K562 (cell line): Measurements from ENCODE around the gene PUSL1. TPM values are rescaled to one million over a fixed set of nuclear protein-coding genes. Genes with fewer than 3 reads are reported as not detected.
A peak's percentile ranks its signal among the peaks of the same experiment; 100 is the strongest.

ENCODE experiments used
- ETV1 ChIP-seq: fragments of 450-650 bp; conservative IDR thresholded peaks from 2 replicates; pipeline ENCODE4 v1.6.1; 2016; ENCODE audit warnings: missing genetic modification characterization, control low read depth, low read depth, missing compliant biosample characterization
- FOSL1 ChIP-seq: fragments of 200-800 bp; sonication (Bioruptor generic); conservative IDR thresholded peaks from 2 replicates; pipeline ENCODE4 v1.6.1; 2016; ENCODE audit warnings: missing genetic modification characterization, missing compliant biosample characterization
- FOXP1 ChIP-seq: sonication (generic); formaldehyde crosslinking; IDR thresholded peaks from 2 replicates; pipeline ENCODE4 v1.8.0; 2022; ENCODE audit warnings: mild to moderate bottlenecking, missing genetic modification reagents
- FUS ChIP-seq: fragments of 200-400 bp; formaldehyde crosslinking; optimal IDR thresholded peaks from 2 replicates; pipeline ENCODE3; 2017; ENCODE audit warnings: low read depth, low read length
- GATA2 ChIP-seq: sonication (generic); formaldehyde crosslinking; IDR thresholded peaks from 2 replicates; pipeline ENCODE4 v1.4.0; 2020; ENCODE audit warnings: mild to moderate bottlenecking, missing genetic modification reagents
- JUND ChIP-seq, 2 experiments: IDR thresholded peaks; 2 replicates in 1 of 2; 3 replicates in 1 of 2; pipeline ENCODE4 v1.6.1; 2011; ENCODE audit warnings: borderline replicate concordance in 2 of 2, low read depth in 2 of 2, low read length in 2 of 2, improper control_type of control experiment in 1 of 2, missing biosample characterization in 1 of 2, missing genetic modification characterization in 1 of 2, missing genetic modification reagents in 1 of 2
- NFIC ChIP-seq: fragments of 450-650 bp; IDR thresholded peaks from 2 replicates; pipeline ENCODE4 v1.6.1; 2017; ENCODE audit warnings: mild to moderate bottlenecking, inconsistent platforms
- RBBP5 ChIP-seq: fragments of 200-600 bp; sonication (generic); IDR thresholded peaks from 2 replicates; pipeline ENCODE4 v1.6.1; 2012; ENCODE audit warnings: borderline replicate concordance, mild to moderate bottlenecking, low read length, control low read depth, inconsistent platforms; ENCODE audit not compliant: insufficient read depth, poor library complexity, severe bottlenecking
- RCOR1 ChIP-seq, 2 experiments: IDR thresholded peaks; 2 replicates each; pipeline ENCODE4 v1.6.1; 2012; ENCODE audit warnings: low read depth in 2 of 2, low read length in 2 of 2, borderline replicate concordance in 1 of 2, improper control_type of control experiment in 1 of 2
- ZBTB7A ChIP-seq: IDR thresholded peaks from 2 replicates; pipeline ENCODE4 v1.6.1; 2011; ENCODE audit warnings: low read depth, mild to moderate bottlenecking, low read length, moderate library complexity, borderline replicate concordance; ENCODE audit not compliant: control insufficient read depth
- ZNF518B ChIP-seq: fragments of 250-450 bp; sonication (Bioruptor Pico); IDR thresholded peaks from 2 replicates; pipeline ENCODE4 v1.5.0; 2021; ENCODE audit warnings: mild to moderate bottlenecking, moderate library complexity
- polyA plus RNA-seq, 8 experiments: library from polyadenylated mRNA; depleted of rRNA in 4 of 8; stranded (reverse) in 5 of 8; unstranded in 3 of 8; fragments of >200 nt; fragmentation: Nextera tagmentation in 2 of 8; fragmentation: Illumina TruSeq in 1 of 8; extraction: Ambion mirVana in 2 of 8; extraction: Trizol in 1 of 8; gene quantifications; 2 replicates each; pipeline versions ENCODE4 v1.2.1 to v1.2.3, GENCODE V29; 2011 to 2014; ENCODE audit warnings: inconsistent platforms in 1 of 8, missing spikeins in 1 of 8
- total RNA-seq, 7 experiments: library from RNA; depleted of rRNA in 6 of 7; stranded (reverse); fragments of >200 nt in 6 of 7; fragmentation: Illumina TruSeq in 2 of 7; extraction: Trizol in 2 of 7; gene quantifications; 2 replicates each; pipeline versions ENCODE4 v1.2.1 to v1.2.3, GENCODE V29; 2011 to 2021; ENCODE audit warnings: low replicate concordance in 1 of 7
- TF ChIP-seq, protein P1 (sequence below): fragments of 250-450 bp; sonication (Bioruptor Pico); IDR thresholded peaks from 2 replicates; pipeline ENCODE4 v1.8.0; 2022; ENCODE audit warnings: inconsistent platforms
- TF ChIP-seq, protein P2 (sequence below): sonication (generic); formaldehyde crosslinking; IDR thresholded peaks from 2 replicates; pipeline ENCODE4 v1.8.0; 2022; ENCODE audit warnings: missing genetic modification reagents, mild to moderate bottlenecking, borderline replicate concordance
- TF ChIP-seq, protein P3 (sequence below), 2 experiments: fragments of 450-650 bp; IDR thresholded peaks; 2 replicates each; pipeline ENCODE4 v1.6.1; 2018; ENCODE audit warnings: mild to moderate bottlenecking in 2 of 2, low read depth in 1 of 2; ENCODE audit not compliant: partially characterized antibody in 2 of 2

Gene PUSL1
- total and polyA plus RNA-seq, 9 of the 15 experiments (the other 6 are each of a cell fraction or from before 2014, with no cell fraction given): 0.62 to 86.9 (median 13.6) TPM

GRCh38 chr1:1305300-1306069 is 2.9 kb upstream of the PUSL1 start (continued):
- TF ChIP-seq ZNF518B (CRISPR knock-in tag) (no peak), ZBTB7A (peak; percentile 47; the same call in 1 of the 2 replicates), JUND (IDR thresholded peaks at IDR 0.05; ENCODE audit: borderline replicate concordance, low read depth, low read length) (peak; percentile 92), JUND (tag; IDR thresholded peaks at IDR 0.05; ENCODE audit: borderline replicate concordance, low read depth, low read length) (peak; percentile 79; the same call in 1 of the 3 replicates), RCOR1 (IDR thresholded peaks at IDR 0.05; ENCODE audit: borderline replicate concordance in 1 of 2, low read depth in 2 of 2, low read length in 2 of 2) (peak in 1 of 2 experiments; percentile 34; a peak in 1 of 4 replicates), ETV1 (0 out of 2 replicates have a peak, but pooled peaks have one; percentile 47), NFIC (peak; percentile 94), FUS (no peak), RBBP5 (peak; percentile 33), FOSL1 (tag) (peak; percentile 82), GATA2 (no peak), FOXP1 (CRISPR knock-in tag) (no peak)
- TF ChIP-seq, protein P1, sequence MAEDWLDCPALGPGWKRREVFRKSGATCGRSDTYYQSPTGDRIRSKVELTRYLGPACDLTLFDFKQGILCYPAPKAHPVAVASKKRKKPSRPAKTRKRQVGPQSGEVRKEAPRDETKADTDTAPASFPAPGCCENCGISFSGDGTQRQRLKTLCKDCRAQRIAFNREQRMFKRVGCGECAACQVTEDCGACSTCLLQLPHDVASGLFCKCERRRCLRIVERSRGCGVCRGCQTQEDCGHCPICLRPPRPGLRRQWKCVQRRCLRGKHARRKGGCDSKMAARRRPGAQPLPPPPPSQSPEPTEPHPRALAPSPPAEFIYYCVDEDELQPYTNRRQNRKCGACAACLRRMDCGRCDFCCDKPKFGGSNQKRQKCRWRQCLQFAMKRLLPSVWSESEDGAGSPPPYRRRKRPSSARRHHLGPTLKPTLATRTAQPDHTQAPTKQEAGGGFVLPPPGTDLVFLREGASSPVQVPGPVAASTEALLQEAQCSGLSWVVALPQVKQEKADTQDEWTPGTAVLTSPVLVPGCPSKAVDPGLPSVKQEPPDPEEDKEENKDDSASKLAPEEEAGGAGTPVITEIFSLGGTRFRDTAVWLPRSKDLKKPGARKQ (CRISPR knock-in tag): no peak
- TF ChIP-seq, protein P2, sequence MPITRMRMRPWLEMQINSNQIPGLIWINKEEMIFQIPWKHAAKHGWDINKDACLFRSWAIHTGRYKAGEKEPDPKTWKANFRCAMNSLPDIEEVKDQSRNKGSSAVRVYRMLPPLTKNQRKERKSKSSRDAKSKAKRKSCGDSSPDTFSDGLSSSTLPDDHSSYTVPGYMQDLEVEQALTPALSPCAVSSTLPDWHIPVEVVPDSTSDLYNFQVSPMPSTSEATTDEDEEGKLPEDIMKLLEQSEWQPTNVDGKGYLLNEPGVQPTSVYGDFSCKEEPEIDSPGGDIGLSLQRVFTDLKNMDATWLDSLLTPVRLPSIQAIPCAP (CRISPR knock-in tag): no peak
- TF ChIP-seq, protein P3, sequence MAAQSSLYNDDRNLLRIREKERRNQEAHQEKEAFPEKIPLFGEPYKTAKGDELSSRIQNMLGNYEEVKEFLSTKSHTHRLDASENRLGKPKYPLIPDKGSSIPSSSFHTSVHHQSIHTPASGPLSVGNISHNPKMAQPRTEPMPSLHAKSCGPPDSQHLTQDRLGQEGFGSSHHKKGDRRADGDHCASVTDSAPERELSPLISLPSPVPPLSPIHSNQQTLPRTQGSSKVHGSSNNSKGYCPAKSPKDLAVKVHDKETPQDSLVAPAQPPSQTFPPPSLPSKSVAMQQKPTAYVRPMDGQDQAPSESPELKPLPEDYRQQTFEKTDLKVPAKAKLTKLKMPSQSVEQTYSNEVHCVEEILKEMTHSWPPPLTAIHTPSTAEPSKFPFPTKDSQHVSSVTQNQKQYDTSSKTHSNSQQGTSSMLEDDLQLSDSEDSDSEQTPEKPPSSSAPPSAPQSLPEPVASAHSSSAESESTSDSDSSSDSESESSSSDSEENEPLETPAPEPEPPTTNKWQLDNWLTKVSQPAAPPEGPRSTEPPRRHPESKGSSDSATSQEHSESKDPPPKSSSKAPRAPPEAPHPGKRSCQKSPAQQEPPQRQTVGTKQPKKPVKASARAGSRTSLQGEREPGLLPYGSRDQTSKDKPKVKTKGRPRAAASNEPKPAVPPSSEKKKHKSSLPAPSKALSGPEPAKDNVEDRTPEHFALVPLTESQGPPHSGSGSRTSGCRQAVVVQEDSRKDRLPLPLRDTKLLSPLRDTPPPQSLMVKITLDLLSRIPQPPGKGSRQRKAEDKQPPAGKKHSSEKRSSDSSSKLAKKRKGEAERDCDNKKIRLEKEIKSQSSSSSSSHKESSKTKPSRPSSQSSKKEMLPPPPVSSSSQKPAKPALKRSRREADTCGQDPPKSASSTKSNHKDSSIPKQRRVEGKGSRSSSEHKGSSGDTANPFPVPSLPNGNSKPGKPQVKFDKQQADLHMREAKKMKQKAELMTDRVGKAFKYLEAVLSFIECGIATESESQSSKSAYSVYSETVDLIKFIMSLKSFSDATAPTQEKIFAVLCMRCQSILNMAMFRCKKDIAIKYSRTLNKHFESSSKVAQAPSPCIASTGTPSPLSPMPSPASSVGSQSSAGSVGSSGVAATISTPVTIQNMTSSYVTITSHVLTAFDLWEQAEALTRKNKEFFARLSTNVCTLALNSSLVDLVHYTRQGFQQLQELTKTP (IDR thresholded peaks at IDR 0.05; ENCODE audit: low read depth in 1 of 2, partially characterized antibody in 2 of 2): no peak
